NT2/D1 (cell line): ENCODE results near the gene ZFR2.

Experiments
- SUZ12 ChIP-seq: IDR thresholded peaks from 2 replicates; pipeline ENCODE4 v1.6.1; 2011; ENCODE audit not compliant: insufficient read length, insufficient read depth; ENCODE audit errors: extremely low read depth
- YY1 ChIP-seq: IDR thresholded peaks from 2 replicates; pipeline ENCODE4 v1.6.1; 2011; ENCODE audit not compliant: insufficient read length, insufficient read depth
- ZNF274 ChIP-seq: IDR thresholded peaks from 2 replicates; pipeline ENCODE4 v1.6.1; 2011; ENCODE audit warnings: mild to moderate bottlenecking, low read depth, low read length

DNA sequence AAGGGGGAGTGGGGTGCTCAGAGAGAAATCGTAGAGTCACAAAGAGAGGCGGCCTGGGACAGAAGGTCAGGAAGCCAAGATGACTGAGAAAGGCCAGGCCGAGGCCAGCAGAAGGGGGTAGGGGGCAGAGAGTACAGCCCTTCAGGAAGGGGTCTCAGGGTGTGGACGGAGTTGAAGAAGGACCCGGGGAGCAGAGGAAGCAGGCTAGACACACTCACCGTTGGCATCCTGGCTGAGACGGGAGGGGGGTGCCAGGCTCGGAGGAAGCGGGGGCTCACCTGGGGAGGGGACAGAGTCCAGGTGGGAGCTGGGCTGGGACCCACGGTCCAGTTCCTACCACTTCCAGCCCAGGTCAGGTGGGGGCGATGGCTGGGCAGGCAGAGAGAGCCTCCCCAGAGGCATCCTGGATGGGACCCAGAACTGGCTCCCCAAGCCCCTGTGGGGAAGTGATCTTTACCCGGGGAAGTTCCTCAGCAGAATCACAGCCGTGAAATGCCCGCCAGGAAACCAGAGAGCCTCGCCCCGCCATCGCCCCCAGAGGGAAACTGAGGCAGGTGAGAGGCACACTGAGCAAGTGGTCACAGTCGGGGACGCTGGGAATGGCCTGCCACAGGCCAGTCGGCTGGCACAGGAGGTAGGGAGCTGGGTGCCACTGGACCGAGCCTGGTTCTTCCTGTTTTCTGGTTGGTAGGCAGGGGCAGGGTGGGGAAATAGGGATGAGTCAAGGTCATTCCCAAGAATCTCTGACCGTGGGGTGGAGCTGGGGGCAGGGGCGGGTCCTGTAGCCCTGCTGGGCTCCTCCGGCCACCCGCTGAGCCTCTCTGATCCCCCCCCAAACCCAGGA, 84.0 kb downstream of the ZFR2 start:
- TF ChIP-seq ZNF274 (no peak), SUZ12 (no peak), YY1 (no peak)
